HG03060 (cell line): ENCODE measurements around the gene SPRR4.
A peak's percentile ranks its signal among the peaks of the same experiment; 100 is the strongest.

Experiments used
- ATAC-seq: cut with Tn5 transposase; IDR thresholded peaks from one replicate; pipeline ENCODE4 v1.9.1; 2021; ENCODE audit warnings: low read depth, moderate number of reproducible peaks; ENCODE audit not compliant: unreplicated experiment

SPRR4 gene

GRCh38 chr1:152964536-152964935 is 5.9 kb upstream of the SPRR4 start:
- no peak for ATAC-seq

- ATAC-seq = no peak
Observed at GRCh38 chr1:152965853-152966252, 4.6 kb upstream of the SPRR4 start.

- ATAC-seq = no peak
Observed at GRCh38 chr1:152967201-152967600, 3.2 kb upstream of the SPRR4 start.

GRCh38 chr1:152968248-152968647 is 2.2 kb upstream of the SPRR4 start:
- ATAC-seq = peak; percentile 92

- ATAC-seq = no peak
Observed at GRCh38 chr1:152969036-152969435, 1.4 kb upstream of the SPRR4 start.

GRCh38 chr1:152972196-152972886 is 1.9 kb downstream of the SPRR4 start:
- ATAC-seq = no peak

- no peak for ATAC-seq
Observed at GRCh38 chr1:152976688-152977087, 6.2 kb downstream of the SPRR4 start.

- no peak for ATAC-seq
Observed at GRCh38 chr1:152977614-152978013, 7.2 kb downstream of the SPRR4 start.

GRCh38 chr1:152980676-152981075 is 10.2 kb downstream of the SPRR4 start:
- ATAC-seq = no peak

- no peak for ATAC-seq
Observed at GRCh38 chr1:152981146-152981871, 10.9 kb downstream of the SPRR4 start.

- no peak for ATAC-seq
Observed at GRCh38 chr1:152982076-152982475, 11.6 kb downstream of the SPRR4 start.

GRCh38 chr1:152983234-152983633 is 12.8 kb downstream of the SPRR4 start:
- ATAC-seq = no peak

- no peak for ATAC-seq
Observed at GRCh38 chr1:152983743-152984142, 13.3 kb downstream of the SPRR4 start, which contains the start of gene SPRR1A. Gene SPRR1A, plus strand, starts transcription at chr1:152984081. Its CDS starts 1,150 bp downstream, at chr1:152985231.

- no peak for ATAC-seq
Observed at GRCh38 chr1:152986578-152986977, 16.1 kb downstream of the SPRR4 start.

GRCh38 chr1:152993186-152993585 is 22.7 kb downstream of the SPRR4 start:
- ATAC-seq = no peak

GRCh38 chr1:152995842-152996241 is 25.4 kb downstream of the SPRR4 start:
- no peak for ATAC-seq

- no peak for ATAC-seq
Observed at GRCh38 chr1:152996633-152997400, 26.4 kb downstream of the SPRR4 start.

GRCh38 chr1:152997901-152998300 is 27.5 kb downstream of the SPRR4 start:
- ATAC-seq = no peak

GRCh38 chr1:152998476-152998875 is 28.0 kb downstream of the SPRR4 start:
- ATAC-seq = no peak

- ATAC-seq = no peak
Observed at GRCh38 chr1:152999818-153000217, 29.4 kb downstream of the SPRR4 start.

- no peak for ATAC-seq
Observed at GRCh38 chr1:153000294-153000693, 29.8 kb downstream of the SPRR4 start.
